ENCODE results near the gene TNFSF4.
A peak's percentile ranks its signal among the peaks of the same experiment; 100 is the strongest.
"Not testable (repeated sequence)": the region's sequence is repeated elsewhere in the genome, so short reads cannot be mapped to it uniquely, and the experiment has no call there.

TNFSF4 gene

GRCh38 chr1:173206816-173207568 lies at the start of gene TNFSF4:
Gene TNFSF4, minus strand, starts transcription at chr1:173207331. Its CDS starts 155 bp downstream, at chr1:173207176.
- DNase-seq (ENCODE audit: low spot score): peak; percentile 4

- peak; percentile 12 for DNase-seq (ENCODE audit: low spot score)
These were observed 48.2 kb upstream of the TNFSF4 start for GRCh38 chr1:173255214-173255813.

- no peak for DNase-seq (ENCODE audit: low spot score)
These were observed 45.9 kb upstream of the TNFSF4 start for GRCh38 chr1:173253046-173253445.

GRCh38 chr1:173249349-173249748 lies 42.2 kb upstream of the TNFSF4 start:
- DNase-seq (ENCODE audit: low spot score): no peak

GRCh38 chr1:173248247-173248940 lies 41.3 kb upstream of the TNFSF4 start:
- no peak for DNase-seq (ENCODE audit: low spot score)

- DNase-seq (ENCODE audit: low spot score): no peak
These were observed 38.8 kb upstream of the TNFSF4 start for GRCh38 chr1:173245892-173246291.

- no peak for DNase-seq (ENCODE audit: low spot score)
These were observed 36.2 kb upstream of the TNFSF4 start for GRCh38 chr1:173243300-173243699.

- DNase-seq (ENCODE audit: low spot score): no peak
These were observed 34.6 kb upstream of the TNFSF4 start for GRCh38 chr1:173241528-173242347.

GRCh38 chr1:173240609-173241008 lies 33.5 kb upstream of the TNFSF4 start:
- no peak for DNase-seq (ENCODE audit: low spot score)

GRCh38 chr1:173239058-173239457 lies 31.9 kb upstream of the TNFSF4 start:
- no peak for DNase-seq (ENCODE audit: low spot score)

GRCh38 chr1:173234899-173235298 lies 27.8 kb upstream of the TNFSF4 start:
- DNase-seq (ENCODE audit: low spot score): no peak

GRCh38 chr1:173234434-173234833 lies 27.3 kb upstream of the TNFSF4 start:
- DNase-seq (ENCODE audit: low spot score): not testable (repeated sequence)

GRCh38 chr1:173229031-173229430 lies 21.9 kb upstream of the TNFSF4 start:
- DNase-seq (ENCODE audit: low spot score): not testable (repeated sequence)

- DNase-seq (ENCODE audit: low spot score): no peak
These were observed 17.8 kb upstream of the TNFSF4 start for GRCh38 chr1:173224949-173225348.

GRCh38 chr1:173224280-173224892 lies 17.3 kb upstream of the TNFSF4 start:
- DNase-seq (ENCODE audit: low spot score): no peak

GRCh38 chr1:173223031-173223380 lies 15.9 kb upstream of the TNFSF4 start:
- no peak for DNase-seq (ENCODE audit: low spot score)

- DNase-seq (ENCODE audit: low spot score): no peak
These were observed 15.3 kb upstream of the TNFSF4 start for GRCh38 chr1:173222149-173223030.

GRCh38 chr1:173220157-173220556 lies 13.0 kb upstream of the TNFSF4 start:
- DNase-seq (ENCODE audit: low spot score): no peak

- DNase-seq (ENCODE audit: low spot score): no peak
These were observed 6.5 kb upstream of the TNFSF4 start for GRCh38 chr1:173213665-173214064.

GRCh38 chr1:173212952-173213491 lies 5.9 kb upstream of the TNFSF4 start:
- DNase-seq (ENCODE audit: low spot score): no peak

Data from CD4-positive, alpha-beta T cell treated with Interleukin-15 for 4 hours (primary cell).